DND-41 (cell line): Measurements from ENCODE around the gene ABCC12.
A peak's percentile ranks its signal among the peaks of the same experiment; 100 is the strongest.

Experiments
- ATAC-seq: fragments of 200-7000 bp; cut with Tn5 transposase; 3 replicates; pipeline ENCODE4 v1.9.1; 2021; ENCODE audit warnings: low read depth; ENCODE audit not compliant: insufficient read depth
- DNase-seq: peaks from one replicate; pipeline ENCODE4 v3.0.0-alpha.2; 2020
- H2AFZ ChIP-seq: 2 replicates; pipeline ENCODE4 v1.6.0; 2012; ENCODE audit warnings: low read depth, low read length
- H3K27ac ChIP-seq: 2 replicates; pipeline ENCODE4 v1.5.1; 2012; ENCODE audit warnings: low read length, inconsistent platforms
- H3K27me3 ChIP-seq: fragments of 200-600 bp; sonication (generic); 2 replicates; pipeline ENCODE4 v1.6.0; 2012; ENCODE audit warnings: low read length, mild to moderate bottlenecking, inconsistent platforms; ENCODE audit not compliant: insufficient read depth, poor library complexity
- H3K36me3 ChIP-seq: 2 replicates; pipeline ENCODE4 v1.5.1; 2012; ENCODE audit warnings: low read length, inconsistent platforms; ENCODE audit not compliant: insufficient read depth
- H3K4me1 ChIP-seq: 2 replicates; pipeline ENCODE4 v1.5.1; 2012; ENCODE audit warnings: mild to moderate bottlenecking, low read length; ENCODE audit not compliant: insufficient read depth
- H3K4me2 ChIP-seq: 2 replicates; pipeline ENCODE4 v1.6.0; 2012; ENCODE audit warnings: mild to moderate bottlenecking, moderate library complexity, low read length, inconsistent platforms; ENCODE audit not compliant: insufficient read depth
- H3K4me3 ChIP-seq, 2 experiments: fragments of 200-600 bp in 1 of 2; shearing (Covaris generic) in 1 of 2; 2 replicates each; pipeline ENCODE4 v1.5.1; 2012 to 2016; ENCODE audit warnings: inconsistent platforms in 2 of 2, low read length in 2 of 2, mild to moderate bottlenecking in 2 of 2, low read depth in 1 of 2, moderate library complexity in 1 of 2
- H3K79me2 ChIP-seq: 2 replicates; pipeline ENCODE4 v1.6.0; 2012; ENCODE audit warnings: low read length, inconsistent platforms; ENCODE audit not compliant: insufficient read depth
- H3K9ac ChIP-seq: 2 replicates; pipeline ENCODE4 v1.6.0; 2012; ENCODE audit warnings: low read depth, mild to moderate bottlenecking, inconsistent platforms, low read length, moderate library complexity
- H3K9me3 ChIP-seq: 2 replicates; pipeline ENCODE4 v1.5.1; 2012; ENCODE audit warnings: low read length, moderate library complexity, mild to moderate bottlenecking, inconsistent platforms; ENCODE audit not compliant: insufficient read depth, severe bottlenecking
- H4K20me1 ChIP-seq: 2 replicates; pipeline ENCODE4 v1.6.0; 2012; ENCODE audit warnings: low read length; ENCODE audit not compliant: insufficient read depth
- CTCF ChIP-seq: IDR thresholded peaks from 2 replicates; pipeline ENCODE4 v1.5.1; 2012; ENCODE audit warnings: borderline replicate concordance, low read length, moderate library complexity, mild to moderate bottlenecking; ENCODE audit not compliant: poor library complexity, severe bottlenecking; ENCODE audit errors: extremely low read depth
- EZH2 ChIP-seq: IDR thresholded peaks from 3 replicates; pipeline ENCODE4 v1.6.1; 2012; ENCODE audit warnings: borderline replicate concordance, low read depth, mild to moderate bottlenecking, moderate library complexity, low read length, inconsistent platforms; ENCODE audit not compliant: severe bottlenecking

ABCC12 gene

GRCh38 chr16:48113471-48113870, 42.3 kb downstream of the ABCC12 start:
- H3K27ac ChIP-seq = no peak overlapping the region
- H3K4me2 ChIP-seq = no peak overlapping the region
- H4K20me1 ChIP-seq = no peaks in the 10 kb centered on the region
- no peaks in the 10 kb centered on the region for H3K79me2 ChIP-seq
- H3K9me3 ChIP-seq = no peaks in the 10 kb centered on the region
- ATAC-seq (no peak), DNase-seq (no peak)
- no peak overlapping the region for H2AFZ ChIP-seq
- H3K4me3 ChIP-seq = no peak overlapping the region
- H3K9ac ChIP-seq = no peak overlapping the region
- no peaks in the 10 kb centered on the region for H3K36me3 ChIP-seq
- TF ChIP-seq CTCF = peak; percentile 23
- no peak for TF ChIP-seq EZH2
- no peaks in the 10 kb centered on the region for H3K4me1 ChIP-seq
- H3K27me3 ChIP-seq = no peaks in the 10 kb centered on the region

- Histone ChIP-seq H2AFZ (no peak overlapping the region), H3K4me2 (no peak overlapping the region), H3K27ac (no peak overlapping the region), H3K79me2 (no peaks in the 10 kb centered on the region), H3K27me3 (no peaks in the 10 kb centered on the region), H3K4me1 (no peaks in the 10 kb centered on the region), H3K4me3 (no peak overlapping the region), H4K20me1 (no peaks in the 10 kb centered on the region), H3K36me3 (no peaks in the 10 kb centered on the region), H3K9me3 (no peaks in the 10 kb centered on the region), H3K9ac (no peak overlapping the region)
- ATAC-seq = no peak
- no peak for DNase-seq
- TF ChIP-seq EZH2 = no peak
- no peak for TF ChIP-seq CTCF
Measured at GRCh38 chr16:48113001-48113400, 42.8 kb downstream of the ABCC12 start.

- Histone ChIP-seq H3K9me3 (no peaks in the 10 kb centered on the region), H3K27me3 (no peaks in the 10 kb centered on the region), H2AFZ (no peak overlapping the region), H3K36me3 (no peaks in the 10 kb centered on the region), H3K27ac (no peak overlapping the region), H3K4me1 (no peaks in the 10 kb centered on the region), H3K9ac (no peak overlapping the region), H3K4me3 (no peak overlapping the region), H3K4me2 (no peak overlapping the region), H4K20me1 (no peaks in the 10 kb centered on the region), H3K79me2 (no peaks in the 10 kb centered on the region)
- no peak for TF ChIP-seq EZH2
- TF ChIP-seq CTCF = no peak
- no peak for DNase-seq
- no peak for ATAC-seq
Measured at GRCh38 chr16:48112600-48112999, 43.2 kb downstream of the ABCC12 start.

- no peaks in the 10 kb centered on the region for H3K9me3 ChIP-seq
- no peak for TF ChIP-seq CTCF
- TF ChIP-seq EZH2 = no peak
- no peaks in the 10 kb centered on the region for H3K79me2 ChIP-seq
- no peaks in the 10 kb centered on the region for H3K27me3 ChIP-seq
- no peaks in the 10 kb centered on the region for H3K36me3 ChIP-seq
- no peak for ATAC-seq
- no peak overlapping the region for H3K4me3 ChIP-seq
- H4K20me1 ChIP-seq = no peaks in the 10 kb centered on the region
- no peak for DNase-seq
- no peak overlapping the region for H3K4me2 ChIP-seq
- H3K9ac ChIP-seq = no peak overlapping the region
- no peak overlapping the region for H3K27ac ChIP-seq
- no peaks in the 10 kb centered on the region for H3K4me1 ChIP-seq
- H2AFZ ChIP-seq = no peak overlapping the region
Measured at GRCh38 chr16:48110982-48111381, 44.8 kb downstream of the ABCC12 start.
